GM18868 (cell line): ENCODE data around the gene ZNF429.
"Not testable (repeated sequence)": the region's sequence is repeated elsewhere in the genome, so short reads cannot be mapped to it uniquely, and the experiment has no call there.

Experiments used
- ATAC-seq: cut with Tn5 transposase; IDR thresholded peaks from one replicate; pipeline ENCODE4 v1.9.1; 2021; ENCODE audit warnings: mild to moderate bottlenecking, moderate library complexity; ENCODE audit not compliant: unreplicated experiment

The ZNF429 gene

GRCh38 chr19:21505459-21506451, at the start of gene ZNF429:
Gene ZNF429, plus strand, starts transcription at chr19:21505602. Its CDS starts 170 bp downstream, at chr19:21505772.
- peak; percentile 100 for ATAC-seq

DNA sequence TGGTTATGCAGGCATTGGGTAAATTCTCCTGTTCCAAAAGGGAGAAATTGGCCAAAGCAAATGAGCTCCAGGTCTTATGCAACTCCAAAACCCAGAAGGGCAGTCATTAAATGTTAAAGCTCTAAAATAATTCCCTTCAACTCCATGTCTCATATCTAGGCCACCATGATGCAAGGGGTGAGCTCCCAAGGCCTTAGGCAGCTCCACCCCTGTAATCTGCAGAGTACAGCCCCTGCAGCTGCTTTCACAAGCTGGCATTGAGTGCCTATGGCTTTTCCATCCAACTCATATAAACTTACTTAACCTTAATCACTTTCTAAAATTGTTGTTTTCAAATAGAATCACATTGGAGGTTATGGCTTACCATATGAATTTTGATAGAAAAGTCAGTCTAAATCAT, 44.7 kb upstream of the ZNF429 start:
- ATAC-seq = no peak

- no peak for ATAC-seq
Measured at GRCh38 chr19:21462540-21462939, 42.9 kb upstream of the ZNF429 start.

GRCh38 chr19:21463449-21464105, 41.8 kb upstream of the ZNF429 start:
- no peak for ATAC-seq

DNA sequence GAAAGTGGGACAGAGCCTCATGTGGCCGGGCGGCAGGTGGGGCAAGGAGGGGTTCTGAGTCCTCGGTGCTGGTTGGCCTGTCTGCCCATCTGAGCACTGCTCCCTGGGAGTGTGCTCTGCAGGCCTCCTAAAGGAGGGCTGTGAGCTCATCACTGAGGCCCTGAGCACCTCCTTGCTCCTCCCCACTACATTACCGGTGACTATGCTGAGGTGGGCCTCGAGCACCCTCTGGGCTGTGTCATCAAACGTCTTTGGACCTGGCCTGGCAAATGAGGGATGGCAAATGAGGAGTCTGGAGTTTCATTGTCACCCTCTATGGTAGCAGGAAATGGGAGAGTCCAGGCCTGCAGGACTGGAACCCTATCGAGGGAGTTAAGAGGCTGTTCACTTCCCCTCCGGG, 38.8 kb upstream of the ZNF429 start:
- ATAC-seq = no peak

GRCh38 chr19:21468791-21469190, 36.6 kb upstream of the ZNF429 start:
- no peak for ATAC-seq

DNA sequence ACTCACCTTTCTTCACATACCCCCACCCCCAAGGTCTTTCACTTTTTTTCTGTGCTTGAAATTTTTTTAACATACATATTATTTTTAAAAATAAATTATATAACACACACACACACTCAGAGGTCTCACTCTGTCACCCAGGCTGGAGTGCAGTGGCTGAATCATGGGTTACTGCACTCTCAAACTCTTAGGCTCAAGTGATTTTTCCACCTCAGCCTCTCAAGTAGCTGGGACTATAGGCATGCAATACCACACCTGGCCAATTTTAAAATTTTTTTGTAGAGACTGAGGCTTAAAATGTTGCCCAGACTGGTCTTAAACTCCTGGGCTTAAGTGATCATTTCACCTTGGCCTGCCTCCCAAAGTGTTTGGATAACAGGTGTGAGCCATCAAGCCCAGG, 32.9 kb upstream of the ZNF429 start:
- no peak for ATAC-seq

GRCh38 chr19:21474671-21475181, 30.7 kb upstream of the ZNF429 start:
- ATAC-seq = no peak

GRCh38 chr19:21482361-21482760, 23.0 kb upstream of the ZNF429 start:
- not testable (repeated sequence) for ATAC-seq

- ATAC-seq = no peak
Measured at GRCh38 chr19:21482863-21483276, 22.5 kb upstream of the ZNF429 start.

DNA sequence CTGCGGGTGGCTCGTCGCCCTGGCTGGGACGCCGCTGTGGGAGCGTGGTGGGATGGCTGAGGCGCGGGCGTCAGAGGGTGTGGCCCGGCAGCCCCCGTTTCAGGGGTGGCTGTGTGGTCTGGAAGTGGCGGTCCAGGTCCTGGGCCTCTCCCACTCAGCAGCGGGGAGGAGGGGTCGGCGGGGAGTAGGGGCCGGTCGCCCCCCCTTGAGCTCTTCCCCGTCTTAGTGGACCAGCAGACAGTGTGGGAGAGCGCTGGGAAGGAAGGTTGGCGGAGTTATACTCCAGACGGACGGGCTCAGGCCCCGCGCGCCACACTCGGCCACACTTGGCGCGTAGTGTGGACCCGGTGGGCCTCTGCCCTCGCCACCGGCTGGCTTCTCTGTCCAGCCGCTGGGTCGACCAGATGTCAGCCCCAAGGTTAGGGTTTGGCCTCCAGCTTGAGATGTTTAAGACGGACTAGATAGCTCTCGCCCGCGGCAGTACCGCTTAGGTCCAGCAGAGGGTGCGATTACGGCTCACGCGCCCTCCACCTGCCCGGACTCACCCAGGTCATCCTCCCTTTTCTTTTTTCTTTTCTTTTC, 21.7 kb upstream of the ZNF429 start:
- ATAC-seq = no peak

DNA sequence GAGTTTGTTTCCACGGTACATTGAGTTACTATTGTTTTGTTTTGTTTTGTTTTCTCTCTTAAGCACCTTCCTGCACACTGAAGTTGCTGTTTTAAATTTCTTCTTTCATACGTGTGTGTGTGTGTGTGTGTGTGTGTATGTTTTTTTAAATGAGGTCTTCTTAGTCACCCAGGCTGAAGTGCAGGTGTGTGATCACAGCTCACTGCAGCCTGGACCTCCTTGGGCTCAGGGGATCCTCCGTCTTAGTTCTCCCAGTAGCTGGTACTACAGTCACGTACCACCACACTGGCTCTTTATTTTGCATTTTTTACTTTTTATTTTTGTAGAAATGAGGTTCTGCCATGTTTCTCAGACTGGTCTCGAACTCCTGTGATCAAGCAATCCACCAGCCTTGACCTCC, 20.8 kb upstream of the ZNF429 start:
- ATAC-seq = no peak

DNA sequence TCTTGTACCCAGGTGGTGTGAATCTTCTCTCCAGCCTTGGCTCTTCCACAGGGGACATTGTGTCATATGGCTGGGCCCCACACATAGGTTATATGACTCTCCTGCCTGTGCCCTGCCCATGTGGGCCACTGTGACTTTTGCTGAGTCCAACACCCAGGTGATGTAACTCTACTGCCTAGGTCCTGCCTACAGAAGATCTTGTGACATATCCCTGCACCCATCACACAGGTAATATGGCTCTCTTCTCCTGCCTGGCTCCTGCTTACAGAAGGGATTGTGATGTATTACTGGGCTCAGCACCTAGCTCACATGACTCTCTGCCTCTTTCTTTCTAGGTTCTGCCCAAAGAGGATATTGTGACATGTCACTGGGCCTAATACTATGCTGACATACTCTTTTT, 19.5 kb upstream of the ZNF429 start:
- no peak for ATAC-seq

DNA sequence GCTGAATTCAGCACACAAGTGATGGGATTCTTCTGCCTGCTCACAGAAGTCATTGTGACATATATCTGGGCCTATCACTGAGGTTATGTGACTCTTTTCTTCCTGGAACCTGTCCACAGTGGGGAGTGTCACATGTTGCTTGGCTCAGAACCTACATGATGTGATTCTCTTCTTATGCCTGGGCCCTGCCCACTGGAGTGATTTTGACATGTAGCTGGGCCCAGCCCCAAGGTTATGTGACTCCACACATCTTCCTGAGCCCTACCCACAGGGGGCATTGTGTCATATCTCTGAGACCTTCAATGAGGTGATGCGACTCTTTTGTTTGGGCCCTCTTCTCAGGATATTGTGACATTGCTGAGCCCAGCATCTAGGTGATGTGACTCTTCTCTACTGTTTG, 17.4 kb upstream of the ZNF429 start:
- ATAC-seq = no peak

DNA sequence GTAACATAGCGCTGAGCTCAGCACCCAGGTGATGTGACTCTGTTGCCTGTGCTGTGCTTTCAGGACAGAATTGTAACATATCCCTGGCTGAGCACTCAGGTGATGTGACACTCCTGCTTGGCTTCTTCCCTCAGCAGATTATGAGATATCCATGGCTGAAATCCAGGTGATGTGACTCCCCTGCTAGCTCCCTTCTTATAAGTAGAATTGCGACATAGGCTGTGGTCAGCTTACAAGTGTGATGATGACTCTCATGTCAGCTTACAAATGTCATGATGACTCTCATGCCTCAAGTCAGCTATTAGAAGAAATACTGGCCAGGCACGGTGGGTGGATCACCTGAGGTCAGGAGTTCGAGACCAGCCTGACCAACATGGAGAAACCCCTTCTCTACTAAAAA, 14.3 kb upstream of the ZNF429 start:
- ATAC-seq = no peak

DNA sequence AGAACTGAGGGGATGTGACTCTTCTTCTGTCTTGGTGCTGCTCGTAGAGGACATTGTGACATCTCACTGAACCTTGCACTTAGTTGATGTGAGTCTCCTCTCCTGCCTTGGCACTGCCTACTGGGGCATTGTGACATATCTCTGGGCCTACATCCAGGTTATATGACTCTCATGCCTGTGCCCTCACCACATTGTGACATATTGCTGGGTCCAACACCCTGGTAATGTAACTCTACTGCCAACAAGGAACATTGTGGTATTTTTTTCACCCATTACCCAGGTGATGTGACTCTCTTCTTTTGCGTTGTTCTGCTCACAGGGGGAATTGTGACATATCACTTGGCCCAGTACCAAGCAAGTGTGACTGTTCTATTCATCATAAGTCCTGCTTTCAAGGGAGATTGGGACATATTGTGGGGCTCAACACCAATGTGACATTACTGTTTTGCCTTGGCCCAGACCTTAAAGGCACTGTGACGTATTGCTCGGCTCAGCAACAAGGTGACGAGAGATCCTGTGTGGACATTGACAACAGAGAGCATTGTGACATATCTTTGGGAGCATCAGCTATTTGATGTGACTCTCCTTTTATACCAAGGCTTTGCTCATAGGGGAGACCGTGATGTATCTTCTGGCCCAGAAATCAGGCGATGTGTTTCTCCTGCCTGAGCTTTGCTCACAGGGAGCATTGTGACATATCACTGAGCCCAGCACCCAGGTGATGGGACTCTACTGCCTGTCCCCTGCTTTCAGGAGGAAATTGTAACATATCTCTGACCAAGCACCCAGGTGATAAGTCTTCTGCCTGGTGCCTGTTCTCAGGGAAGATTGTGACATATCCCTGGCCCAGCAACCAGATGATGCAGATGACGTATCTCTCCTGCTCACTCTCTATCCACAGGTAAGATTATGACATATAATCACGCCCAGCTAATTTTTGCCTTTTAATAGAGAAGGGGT, 12.2 kb upstream of the ZNF429 start:
- ATAC-seq = no peak

- no peak for ATAC-seq
Measured at GRCh38 chr19:21496876-21497275, 8.5 kb upstream of the ZNF429 start.

DNA sequence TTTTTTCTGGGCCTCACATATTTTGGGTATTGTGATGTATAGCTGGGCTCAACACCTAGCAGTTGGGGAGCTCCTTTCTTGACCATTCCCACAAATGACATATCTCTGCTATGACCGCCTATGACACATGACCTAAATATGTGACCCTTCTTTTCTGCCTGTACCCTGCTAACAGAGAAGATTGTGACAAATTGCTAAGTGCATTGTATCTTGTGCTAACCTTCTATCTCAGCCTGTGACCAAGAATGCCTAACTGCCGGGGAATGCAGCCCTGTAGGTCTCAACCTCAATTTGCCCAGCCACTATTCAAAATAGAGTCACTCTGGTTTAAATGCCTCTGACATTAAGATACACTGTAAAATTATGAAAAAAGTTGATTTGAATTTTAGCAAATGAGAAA, 6.8 kb upstream of the ZNF429 start:
- ATAC-seq = no peak

- no peak for ATAC-seq
Measured at GRCh38 chr19:21508198-21508597, 2.8 kb downstream of the ZNF429 start.

GRCh38 chr19:21511058-21511457, 5.7 kb downstream of the ZNF429 start:
- ATAC-seq = not testable (repeated sequence)
